Stimulated activated CD8-positive, alpha-beta memory T cell treated with anti-CD3 and anti-CD28 coated beads, Interleukin-7, amount 100 ng/mL, for 4 hours (primary cell): ENCODE measurements around the gene MYRF.

Experiments used
- DNase-seq, 2 donors: peaks; one replicate each; pipeline ENCODE4 v3.0.0-alpha.2; 2020; ENCODE audit warnings: low read depth in 2 of 2

Gene MYRF

DNA sequence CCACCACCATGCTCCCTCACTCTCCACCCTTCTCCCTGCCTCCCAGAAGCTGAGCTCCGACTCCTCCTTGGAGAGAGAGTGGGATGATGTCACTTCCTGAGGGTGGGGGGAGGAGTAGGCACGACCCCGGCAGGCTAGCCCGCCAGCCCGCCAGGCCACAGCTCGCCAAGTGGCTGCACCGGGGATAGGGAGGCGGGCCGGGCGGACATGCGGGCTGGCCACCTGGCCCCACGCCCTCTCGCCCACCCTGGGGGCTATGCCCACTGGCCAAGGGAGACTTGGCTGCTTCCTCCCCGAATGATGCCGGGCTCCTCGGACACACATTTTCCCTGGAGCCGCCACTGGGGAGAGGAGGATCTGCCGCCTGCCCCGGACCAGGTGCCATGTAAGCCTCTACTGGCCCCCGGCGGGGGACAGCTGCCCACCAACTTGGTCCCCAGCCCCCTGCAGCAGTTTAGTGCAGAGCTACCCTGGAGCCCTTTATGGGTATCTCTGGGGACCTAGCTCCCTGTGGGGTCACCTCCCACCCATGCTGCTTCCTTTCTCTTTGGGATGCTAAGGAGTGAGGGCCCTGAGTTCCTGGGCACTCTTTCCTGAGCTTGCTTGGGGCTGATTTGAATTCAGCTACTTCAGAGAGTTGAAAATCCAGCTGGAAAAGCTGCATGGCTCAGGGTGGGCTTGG lies 33.7 kb upstream of the MYRF start:
- DNase-seq: no peak

- DNase-seq: no peak
These were observed 32.5 kb upstream of the MYRF start for GRCh38 chr11:61719978-61720377.

DNA sequence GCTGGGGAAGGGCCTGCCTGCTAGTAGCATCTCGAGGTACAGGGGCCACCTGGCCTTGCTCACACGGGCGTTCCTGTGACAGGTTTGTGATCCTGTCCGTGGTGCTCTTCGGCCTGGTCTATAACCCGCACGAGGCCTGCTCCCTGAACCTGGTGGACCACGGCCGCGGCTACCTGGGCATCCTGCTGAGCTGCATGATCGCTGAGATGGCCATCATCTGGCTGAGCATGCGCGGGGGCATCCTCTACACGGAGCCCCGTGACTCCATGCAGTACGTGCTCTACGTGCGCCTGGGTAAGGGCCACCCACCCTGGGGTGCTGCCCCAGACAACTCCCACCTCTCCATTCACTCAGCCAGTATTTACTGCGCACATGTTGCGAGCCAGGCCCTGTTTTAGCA lies 31.8 kb upstream of the MYRF start:
- DNase-seq: no peak

GRCh38 chr11:61724437-61724836 lies 28.0 kb upstream of the MYRF start:
- DNase-seq: no peak

DNA sequence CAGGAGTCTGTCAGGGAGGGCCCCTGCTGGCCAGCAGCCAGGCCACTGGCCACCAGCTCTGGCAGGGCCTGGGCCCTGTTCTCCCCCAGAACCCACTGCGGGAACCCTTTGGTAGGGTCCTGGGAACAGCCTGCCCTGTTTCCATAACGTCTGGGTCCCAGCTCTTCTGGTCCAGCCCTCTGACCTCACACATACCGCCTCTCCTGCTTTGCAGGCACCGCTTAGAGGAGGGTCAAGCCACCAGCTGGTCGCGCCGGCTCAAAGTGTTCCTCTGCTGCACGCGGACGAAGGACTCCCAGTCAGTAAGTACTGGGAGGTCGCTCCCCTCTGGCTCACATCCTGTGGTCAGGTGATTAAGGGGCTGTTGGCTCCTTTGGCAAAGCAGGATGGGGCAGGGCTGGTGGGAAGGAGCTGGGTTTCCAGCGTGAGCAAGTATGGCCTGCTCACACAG lies 26.6 kb upstream of the MYRF start:
- no peak for DNase-seq

DNA sequence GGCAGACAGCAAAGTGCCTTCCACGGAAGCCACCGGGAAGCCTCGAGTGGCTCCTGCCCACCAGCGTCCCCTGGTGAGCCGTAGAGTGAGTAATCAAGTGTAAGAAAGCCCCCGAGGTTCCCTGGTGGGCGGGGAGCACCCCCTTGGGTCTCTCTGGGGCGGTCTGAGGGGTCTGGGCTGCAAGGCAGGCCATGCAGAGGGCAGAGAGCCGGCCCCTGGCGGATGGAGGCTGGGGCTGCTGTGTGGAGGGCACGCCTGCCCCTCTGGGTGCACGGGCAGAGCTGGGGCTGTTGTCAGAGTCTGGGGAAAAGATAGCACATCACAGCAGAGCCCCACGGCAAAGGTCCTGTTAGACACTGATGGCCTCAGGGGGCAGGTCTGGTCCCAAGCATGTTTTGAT lies 25.7 kb upstream of the MYRF start:
- DNase-seq: no peak

- no peak for DNase-seq
These were observed 25.0 kb upstream of the MYRF start for GRCh38 chr11:61727401-61727811.

DNA sequence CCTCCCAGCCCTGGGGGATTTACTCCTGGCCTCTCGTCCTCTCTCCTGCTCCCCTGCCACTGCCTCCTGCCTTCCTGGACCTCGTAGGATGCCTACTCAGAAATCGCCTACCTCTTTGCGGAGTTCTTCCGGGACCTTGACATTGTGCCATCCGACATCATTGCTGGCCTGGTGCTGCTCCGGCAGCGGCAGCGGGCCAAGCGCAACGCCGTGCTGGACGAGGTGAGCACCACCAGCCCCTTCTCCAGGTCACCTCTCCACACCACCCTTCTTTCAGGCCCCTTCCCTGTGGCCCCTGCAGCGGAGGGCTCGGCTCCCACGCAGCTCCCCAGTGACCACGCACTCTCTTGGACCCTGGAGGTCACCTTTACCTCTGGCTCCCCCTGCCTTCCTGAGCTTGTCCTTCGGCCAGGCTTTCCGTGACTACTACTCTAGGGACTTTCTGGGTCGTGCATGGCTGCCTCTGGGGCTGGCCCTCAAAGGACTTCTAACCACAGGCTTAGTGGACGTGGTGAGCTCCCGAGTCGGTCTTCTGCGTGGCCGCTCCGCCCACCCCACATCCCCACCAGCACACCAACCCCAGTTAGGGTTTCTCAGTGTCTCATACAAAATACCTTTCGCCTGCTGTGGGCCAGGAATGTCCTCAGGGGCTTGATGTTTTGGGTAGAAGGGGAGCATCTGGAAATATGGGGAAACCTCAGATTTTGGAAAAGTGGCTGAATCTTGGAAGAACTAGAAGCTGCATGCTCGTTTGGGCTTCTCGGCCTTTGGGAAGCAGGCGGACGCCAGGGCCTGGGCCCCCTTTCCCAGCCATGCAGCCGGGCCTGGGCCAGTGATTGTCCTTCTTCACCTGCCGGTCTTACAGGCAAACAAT lies 24.1 kb upstream of the MYRF start:
- DNase-seq: no peak

DNA sequence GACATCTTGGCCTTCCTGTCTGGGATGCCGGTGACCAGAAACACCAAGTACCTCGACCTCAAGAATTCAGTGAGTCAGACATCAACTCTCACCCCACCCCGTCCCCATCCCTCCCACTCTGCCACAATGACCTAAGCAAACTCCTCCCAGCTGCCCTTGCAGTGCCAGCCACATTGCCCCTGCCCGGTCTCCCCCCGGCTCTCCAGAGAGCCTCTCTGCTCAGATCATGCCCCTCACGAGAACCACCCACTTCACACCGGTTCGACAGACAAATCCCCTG lies 23.6 kb upstream of the MYRF start:
- no peak for DNase-seq

- DNase-seq: no peak
These were observed 22.0 kb upstream of the MYRF start for GRCh38 chr11:61730240-61730994.

DNA sequence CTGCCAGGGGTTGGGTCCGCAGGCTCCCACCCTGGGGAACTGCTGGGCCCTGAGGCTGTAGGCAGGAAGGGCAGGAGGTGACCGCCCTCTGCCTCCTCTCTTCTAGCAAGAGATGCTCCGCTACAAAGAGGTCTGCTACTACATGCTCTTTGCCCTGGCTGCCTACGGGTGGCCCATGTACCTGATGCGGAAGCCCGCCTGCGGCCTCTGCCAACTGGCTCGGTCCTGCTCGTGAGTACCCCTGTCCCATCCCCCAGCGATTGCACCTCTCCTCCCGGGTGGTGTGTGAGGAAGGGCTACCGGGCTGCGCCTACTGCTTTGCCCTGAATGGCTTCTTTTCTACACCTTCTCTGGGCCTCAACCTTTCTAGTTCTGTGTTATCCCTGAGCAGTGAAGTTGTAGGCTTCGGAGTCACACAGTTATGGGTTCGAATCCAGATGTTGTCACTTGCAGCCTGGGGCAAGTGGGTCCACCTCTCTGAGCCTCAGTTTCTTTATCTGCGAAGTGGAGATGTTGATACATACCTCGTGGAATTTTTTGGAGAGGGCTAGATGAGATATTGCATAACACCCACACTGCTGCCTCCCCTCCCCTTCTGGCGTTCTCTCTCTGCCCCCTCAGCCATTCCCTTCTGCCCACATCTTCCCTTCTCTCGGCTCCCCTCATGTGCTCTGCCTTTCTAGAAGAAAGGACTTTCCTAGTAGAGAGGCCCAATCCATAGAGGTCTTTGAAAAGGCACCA lies 21.1 kb upstream of the MYRF start:
- DNase-seq: no peak

DNA sequence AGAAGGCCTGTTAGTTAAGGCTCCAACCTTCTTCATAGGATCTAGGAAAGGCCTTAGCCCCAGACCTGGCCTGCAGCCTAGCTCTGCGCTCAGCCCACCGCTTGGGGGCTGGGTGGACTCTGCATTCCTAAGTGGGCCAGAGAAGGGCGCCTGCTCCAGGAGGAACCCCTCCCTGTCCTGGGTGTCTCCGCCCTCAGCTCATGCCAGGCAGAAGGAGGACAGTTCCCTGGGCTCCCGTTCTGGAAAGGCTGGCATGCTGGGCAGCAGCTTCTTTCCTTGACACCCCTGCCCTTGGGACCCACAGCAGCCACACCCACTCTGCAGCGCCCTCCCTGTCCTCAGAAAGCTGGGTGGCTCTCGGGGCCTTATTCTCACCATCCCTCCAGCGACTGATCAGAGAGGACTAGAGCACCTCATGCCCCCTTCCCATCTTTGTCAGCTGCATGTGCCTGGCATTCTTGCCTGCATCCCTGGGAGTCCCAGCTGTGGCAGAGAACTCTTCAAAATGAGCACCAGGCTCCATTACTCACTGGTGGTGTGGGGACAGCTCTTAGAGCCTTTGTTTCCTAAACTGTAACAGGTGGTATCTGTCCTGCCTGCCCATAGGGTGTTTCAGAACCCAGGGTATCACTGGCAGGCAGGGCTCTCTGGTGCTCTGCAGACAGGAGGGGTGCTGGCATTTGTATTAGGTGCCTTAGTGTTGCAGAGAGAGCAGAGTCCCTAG lies 20.3 kb upstream of the MYRF start:
- no peak for DNase-seq

- DNase-seq: no peak
These were observed 19.7 kb upstream of the MYRF start for GRCh38 chr11:61732705-61733104.

DNA sequence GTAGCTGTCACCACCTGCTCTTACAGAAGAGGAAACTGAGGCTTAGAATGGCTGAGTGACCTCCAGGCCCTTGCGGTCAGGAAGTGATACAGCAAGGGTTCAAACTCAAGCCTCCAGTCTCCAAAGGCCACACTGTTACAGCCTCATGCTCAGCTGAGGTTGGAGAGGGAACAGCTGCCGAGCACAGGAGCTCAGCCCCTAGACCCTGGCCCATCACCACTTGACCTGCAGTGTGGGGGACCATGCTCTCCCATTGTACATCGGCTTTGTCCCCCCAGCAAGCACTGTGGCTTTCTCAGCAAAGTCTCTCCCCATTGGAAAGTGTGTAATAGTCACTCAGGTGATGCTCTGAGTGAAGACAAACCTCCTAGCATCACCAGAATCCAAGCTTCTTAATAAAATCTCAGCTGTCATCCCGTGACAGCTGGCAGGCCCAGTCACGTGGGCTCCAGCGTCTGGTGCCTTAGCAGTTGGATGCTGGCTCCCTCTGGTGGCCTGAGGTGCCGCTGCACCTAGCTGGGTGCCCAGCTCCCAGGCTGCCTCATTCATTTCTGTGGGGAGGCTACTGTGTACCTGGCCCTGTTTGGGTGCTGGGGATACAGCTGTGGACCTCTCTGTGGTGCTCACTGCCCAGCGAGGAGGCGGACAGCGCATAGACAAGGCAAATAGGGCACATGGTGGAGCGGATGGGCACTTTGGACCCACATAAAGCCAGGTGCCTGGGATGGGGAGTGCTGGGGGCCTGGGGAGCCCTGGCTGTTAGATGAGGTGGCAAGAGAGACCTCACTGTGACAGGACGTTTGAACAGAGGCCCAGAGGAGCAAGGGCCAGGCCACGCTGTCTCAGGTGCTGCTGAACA lies 19.1 kb upstream of the MYRF start:
- DNase-seq: peak; percentile 68 to 69

- no peak for DNase-seq
These were observed 17.7 kb upstream of the MYRF start for GRCh38 chr11:61734767-61735166.

DNA sequence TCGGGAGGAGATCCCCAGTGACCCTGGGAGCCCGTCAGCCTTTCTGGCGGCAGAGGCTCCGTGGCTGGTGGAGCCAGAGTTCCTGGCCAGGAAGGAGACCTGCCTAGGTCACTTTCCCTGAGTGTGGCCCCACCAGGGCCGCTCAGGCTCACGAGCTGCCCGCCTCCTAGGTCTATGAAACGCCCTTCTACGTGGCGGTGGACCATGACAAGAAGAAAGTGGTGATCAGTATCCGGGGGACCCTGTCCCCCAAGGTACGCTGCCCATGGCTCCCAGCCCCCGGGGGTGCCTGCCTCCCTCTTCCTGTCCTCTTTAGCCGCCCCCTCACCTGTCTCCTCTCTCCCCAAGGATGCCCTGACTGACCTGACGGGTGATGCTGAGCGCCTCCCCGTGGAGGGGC lies 17.0 kb upstream of the MYRF start:
- no peak for DNase-seq

GRCh38 chr11:61736310-61736709 lies 16.1 kb upstream of the MYRF start:
- DNase-seq: no peak

DNA sequence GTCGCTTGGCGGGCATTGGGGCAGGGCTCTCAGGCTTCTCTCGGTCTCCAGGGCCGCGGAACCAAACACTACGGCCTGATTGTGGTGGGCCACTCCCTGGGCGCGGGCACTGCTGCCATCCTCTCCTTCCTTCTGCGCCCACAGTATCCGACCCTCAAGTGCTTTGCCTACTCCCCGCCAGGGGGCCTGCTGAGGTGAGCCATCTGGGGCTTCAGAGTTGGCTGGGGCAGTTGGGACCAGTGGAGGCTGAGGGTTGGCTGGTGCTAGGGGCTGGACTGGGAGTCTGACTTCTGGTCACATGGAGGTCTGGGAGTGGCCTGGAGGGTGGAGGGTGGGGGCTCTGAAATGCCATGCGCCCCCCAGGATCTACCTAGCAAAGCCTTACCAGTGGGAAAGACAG lies 15.3 kb upstream of the MYRF start:
- no peak for DNase-seq

DNA sequence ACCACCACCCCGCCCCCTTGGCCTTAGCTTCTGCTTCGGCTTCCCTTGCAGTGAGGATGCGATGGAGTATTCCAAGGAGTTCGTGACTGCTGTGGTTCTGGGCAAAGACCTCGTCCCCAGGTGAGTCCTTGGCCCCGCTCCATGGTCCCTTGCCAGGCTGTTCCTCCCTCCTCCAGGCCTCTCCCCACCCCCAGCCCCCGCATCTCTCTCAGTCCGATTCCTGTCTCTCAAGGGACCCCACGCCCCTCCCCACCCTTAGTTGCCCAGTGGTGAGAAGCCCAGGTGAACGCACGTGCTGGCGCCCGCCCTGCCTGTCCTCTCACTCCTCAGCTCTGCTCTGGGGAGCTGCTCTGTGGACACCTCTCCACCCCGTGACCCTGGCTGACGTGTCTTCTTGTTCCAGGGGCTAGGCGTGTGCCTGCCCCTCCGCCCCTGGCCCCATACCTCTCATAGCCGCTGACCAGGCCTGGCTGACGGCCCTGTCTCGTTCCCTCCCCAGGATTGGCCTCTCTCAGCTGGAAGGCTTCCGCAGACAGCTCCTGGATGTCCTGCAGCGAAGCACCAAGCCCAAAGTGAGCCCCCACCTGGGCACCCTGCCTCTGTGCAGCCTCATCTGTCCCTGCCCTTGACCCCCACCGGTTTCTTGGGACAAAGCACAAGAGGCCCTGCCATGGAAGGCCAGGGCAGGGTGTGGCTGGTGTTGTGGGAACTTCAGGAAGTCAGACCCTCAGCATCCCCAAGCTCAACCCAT lies 14.6 kb upstream of the MYRF start:
- DNase-seq: no peak

GRCh38 chr11:61738776-61739175 lies 13.7 kb upstream of the MYRF start:
- no peak for DNase-seq
